Astrocyte (in vitro differentiated cells and primary cell): ENCODE data around the gene HSPA12B.

Experiments
- EZH2 ChIP-seq: IDR thresholded peaks from 2 replicates; pipeline ENCODE4 v1.6.1; 2012; ENCODE audit warnings: mild to moderate bottlenecking, low read length, inconsistent platforms; ENCODE audit not compliant: insufficient read depth
- TF ChIP-seq, protein P1 (sequence below): IDR thresholded peaks from 2 replicates; pipeline ENCODE4 v1.5.1; 2011; ENCODE audit warnings: low read depth, mild to moderate bottlenecking, inconsistent platforms, low read length, moderate library complexity; ENCODE audit not compliant: insufficient read depth

- TF ChIP-seq, protein P1, sequence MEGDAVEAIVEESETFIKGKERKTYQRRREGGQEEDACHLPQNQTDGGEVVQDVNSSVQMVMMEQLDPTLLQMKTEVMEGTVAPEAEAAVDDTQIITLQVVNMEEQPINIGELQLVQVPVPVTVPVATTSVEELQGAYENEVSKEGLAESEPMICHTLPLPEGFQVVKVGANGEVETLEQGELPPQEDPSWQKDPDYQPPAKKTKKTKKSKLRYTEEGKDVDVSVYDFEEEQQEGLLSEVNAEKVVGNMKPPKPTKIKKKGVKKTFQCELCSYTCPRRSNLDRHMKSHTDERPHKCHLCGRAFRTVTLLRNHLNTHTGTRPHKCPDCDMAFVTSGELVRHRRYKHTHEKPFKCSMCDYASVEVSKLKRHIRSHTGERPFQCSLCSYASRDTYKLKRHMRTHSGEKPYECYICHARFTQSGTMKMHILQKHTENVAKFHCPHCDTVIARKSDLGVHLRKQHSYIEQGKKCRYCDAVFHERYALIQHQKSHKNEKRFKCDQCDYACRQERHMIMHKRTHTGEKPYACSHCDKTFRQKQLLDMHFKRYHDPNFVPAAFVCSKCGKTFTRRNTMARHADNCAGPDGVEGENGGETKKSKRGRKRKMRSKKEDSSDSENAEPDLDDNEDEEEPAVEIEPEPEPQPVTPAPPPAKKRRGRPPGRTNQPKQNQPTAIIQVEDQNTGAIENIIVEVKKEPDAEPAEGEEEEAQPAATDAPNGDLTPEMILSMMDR: no peak
- TF ChIP-seq EZH2: no peak
Observed at GRCh38 chr20:3734111-3734843, 1.8 kb downstream of the HSPA12B start.
